ENCODE measurements around the gene ANKRD39. TPM values are rescaled to one million over a fixed set of nuclear protein-coding genes. Genes with fewer than 3 reads are reported as not detected.

Gene ANKRD39
- total RNA-seq, 1 donor from 2014 or later, result 16.1 TPM

DNA sequence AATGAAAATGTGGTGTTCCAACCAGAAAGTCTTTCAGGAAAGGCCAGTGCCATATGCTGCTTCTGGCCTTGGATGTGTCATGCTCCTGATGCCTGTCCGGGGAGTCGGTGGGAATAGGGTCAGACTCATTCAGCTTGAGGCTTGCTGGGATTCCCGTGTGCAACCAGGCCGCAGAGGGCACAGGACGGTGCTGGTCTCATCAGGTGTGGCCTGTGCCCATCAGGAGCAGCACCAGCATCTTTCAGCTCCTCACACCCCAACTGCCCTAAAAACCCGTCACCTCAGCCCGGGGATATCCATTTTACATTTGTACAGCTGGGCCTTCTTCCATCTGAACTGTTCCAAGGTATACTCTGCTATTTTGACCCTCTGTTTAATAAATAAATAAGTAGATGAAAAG lies 55.1 kb downstream of the ANKRD39 start:
- intact Hi-C loops (cut with micrococcal nuclease), result no loop called here
- DNase-seq (no peak), ATAC-seq (no peak)

DNA sequence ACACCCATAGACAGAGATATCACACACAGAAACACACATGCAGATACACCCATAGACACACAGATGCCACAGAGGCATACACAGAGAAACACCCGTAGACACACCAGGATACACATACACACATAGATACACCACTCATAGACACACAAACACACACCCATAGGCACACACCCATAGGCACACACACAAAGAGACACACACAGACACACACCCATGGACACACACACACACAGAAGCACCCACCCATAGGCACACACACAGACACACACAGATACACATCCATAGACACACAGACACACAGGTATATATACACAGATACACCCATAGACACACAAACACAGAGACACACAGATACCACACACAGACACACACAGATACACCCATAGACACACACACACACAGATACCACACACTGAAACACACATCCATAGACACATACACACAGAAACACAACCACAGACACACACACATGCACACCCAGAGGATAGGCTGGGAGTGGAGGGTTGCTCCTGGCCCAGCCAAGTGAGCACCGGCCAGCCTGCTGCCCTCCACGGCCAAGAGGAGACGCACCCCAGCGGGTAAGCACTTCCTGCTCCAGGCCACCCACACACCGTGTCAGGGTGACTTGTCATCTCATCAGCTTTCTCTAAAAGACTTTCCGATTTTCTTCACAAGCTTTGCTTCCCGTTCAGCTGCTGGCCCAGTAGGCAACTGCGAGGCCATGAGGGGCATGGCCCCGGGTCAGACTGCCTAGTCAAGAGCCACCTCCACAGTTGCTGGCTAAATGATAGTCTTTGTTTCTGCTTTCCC lies 55.8 kb downstream of the ANKRD39 start:
- intact Hi-C loops (cut with micrococcal nuclease), result no loop called here
- no peak for ATAC-seq
- DNase-seq, result no peak

DNA sequence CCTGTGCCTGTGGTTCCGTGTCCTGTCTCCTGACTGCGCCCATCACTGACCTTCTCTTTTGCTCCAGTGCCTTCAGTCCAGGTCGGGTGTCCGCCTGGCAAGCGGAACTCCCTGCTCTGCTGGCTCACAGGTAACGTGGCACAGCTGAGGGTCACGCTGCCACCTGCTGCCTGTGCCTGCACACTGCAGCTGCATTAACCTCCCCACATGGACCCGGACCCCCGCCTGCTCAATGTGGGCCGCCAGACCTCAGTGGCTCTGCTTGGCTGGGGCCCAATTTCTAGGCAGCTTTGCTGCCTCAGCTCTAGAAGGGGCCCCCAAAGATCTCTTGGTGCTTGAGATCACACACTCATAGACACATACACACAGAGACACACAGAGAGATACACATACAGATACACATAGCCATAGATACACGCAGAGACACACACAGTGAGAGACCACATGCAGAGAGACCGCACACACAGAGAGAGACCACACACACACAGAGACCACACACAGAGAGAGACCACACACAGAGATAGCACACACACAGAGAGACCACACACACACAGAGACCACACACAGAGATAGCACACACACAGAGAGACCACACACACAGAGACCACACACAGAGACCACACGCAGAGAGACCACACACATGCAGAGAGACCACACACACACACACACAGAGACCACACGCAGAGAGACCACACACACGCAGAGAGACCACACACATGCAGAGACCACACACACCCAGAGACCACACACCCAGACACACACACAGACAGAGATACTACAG lies 56.6 kb downstream of the ANKRD39 start:
- peak; percentile 86 for DNase-seq
- intact Hi-C loops (cut with micrococcal nuclease), result no loop called here
- peak; percentile 92 for ATAC-seq

DNA sequence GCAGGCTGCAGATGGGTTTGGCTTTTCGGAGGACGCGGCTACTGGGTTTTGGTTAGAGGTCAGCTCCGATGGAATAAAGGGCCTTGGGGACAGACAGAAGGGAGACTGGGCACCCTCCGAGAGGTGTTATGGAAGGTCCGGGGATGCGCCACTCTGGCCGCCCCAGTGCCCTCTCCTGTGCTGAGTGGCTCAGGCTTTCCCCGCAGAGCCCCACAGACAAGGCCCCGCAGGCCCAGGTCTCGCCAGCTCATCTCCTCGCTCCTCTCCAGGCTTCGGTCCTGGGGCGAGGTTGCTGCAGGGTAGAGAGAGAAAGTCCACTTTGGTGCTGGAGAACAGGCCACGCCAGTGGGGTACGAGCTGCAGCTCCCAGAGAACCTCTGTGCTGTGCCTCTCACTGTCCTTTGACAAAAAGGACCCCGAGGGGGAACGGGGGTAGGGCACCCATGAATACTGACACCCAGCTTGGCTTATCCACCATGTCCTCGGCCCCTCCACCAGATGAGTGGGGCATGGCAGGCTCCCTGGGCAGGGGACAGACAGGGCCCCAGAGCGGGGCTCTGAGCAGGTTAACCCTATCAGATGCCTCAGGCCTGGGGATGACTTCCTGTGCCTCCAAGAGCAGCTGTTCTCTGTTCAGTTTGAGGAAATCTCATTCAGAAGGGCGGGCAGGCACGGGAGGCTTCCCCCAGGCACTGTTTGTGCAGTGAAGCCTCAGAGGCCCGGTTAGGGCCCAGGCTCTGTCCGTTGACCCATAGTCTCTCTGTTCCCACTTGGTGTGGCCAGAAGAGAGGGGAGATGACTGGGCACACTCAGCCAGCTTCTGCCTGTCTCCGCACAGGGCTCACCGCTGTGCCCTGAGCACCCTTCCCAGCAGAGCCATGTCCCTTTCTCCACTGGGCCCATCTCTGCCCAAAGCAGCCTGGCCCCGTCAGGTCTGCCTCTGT lies 57.5 kb downstream of the ANKRD39 start:
- intact Hi-C loops (cut with micrococcal nuclease), result no loop called here
- DNase-seq (no peak), ATAC-seq (peak; percentile 5)

DNA sequence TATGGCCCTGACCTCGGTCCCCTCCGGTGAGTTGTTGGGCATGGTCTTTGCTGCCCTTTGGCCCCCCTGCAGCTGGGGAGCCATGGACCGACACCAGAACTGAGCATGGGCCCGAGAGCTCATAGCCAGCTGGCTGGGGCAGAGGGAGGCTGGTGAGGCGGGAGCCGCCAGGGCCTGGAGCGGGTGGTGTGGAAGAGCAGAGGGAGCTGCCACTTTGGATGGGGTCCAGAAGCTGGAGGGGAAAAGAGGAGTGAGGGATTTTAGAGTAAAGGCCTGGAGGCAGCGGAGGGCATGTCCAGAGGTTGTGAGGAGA lies 58.2 kb downstream of the ANKRD39 start:
- ATAC-seq (no peak), DNase-seq (no peak)
- intact Hi-C loops (cut with micrococcal nuclease), result no loop called here

DNA sequence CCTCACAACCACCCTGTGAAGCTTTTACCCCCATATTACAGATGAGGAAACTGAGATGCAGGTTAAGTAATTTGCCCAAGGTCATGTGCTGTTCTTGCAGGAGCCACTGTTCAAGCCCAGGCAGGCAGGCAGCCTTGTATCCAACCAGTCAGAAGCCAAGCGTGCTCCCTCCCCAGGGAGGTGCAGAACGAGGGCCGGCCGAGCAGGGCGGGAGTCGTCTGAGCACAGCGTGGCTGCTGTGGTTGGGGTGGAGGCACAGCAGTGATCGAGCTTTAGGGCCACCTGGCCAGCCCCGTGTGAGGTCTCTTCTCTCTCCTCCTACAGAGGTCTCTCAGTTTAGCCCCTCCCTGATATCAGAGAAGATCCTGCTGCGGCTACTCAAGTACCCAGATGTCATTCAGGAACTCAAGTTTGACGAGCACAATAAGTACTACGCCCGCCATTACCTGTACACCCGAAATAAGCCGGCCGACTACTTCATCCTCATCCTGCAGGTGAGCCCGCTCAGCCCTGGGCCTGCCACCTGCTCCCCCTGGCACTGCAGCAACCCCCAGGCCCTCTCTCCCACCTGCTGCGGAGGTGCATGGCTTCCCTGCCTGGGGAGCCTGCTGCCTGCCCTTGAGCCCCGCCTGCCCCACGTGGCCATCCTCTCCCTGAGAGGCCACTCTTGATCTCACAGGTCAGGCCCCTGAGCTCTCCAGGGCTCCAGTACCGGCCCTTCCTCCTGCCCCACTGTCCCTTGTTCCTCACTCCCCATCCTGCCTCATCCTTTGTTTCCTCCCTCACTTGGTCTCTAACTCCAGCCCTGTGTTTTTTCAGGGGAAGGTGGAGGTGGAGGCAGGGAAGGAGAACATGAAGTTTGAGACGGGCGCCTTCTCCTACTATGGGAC lies 58.8 kb downstream of the ANKRD39 start:
- intact Hi-C loops (cut with micrococcal nuclease), result no loop called here
- DNase-seq (no peak), ATAC-seq (no peak)

Small RNA genes lying within 50 kb of the gene (microRNA-seq; reads per million reads assigned to microRNA genes)
- not detected for gene MIR3127 (ENCODE audit: borderline number of aligned reads)

Other genes with a start within 250 kb of the ANKRD39 start
- gene KANSL3, start 219.7 kb downstream of the ANKRD39 start, total RNA-seq, result 30.9 TPM
- not detected for gene FER1L5, start 215.3 kb downstream of the ANKRD39 start, total RNA-seq
- gene LMAN2L, start 118.0 kb downstream of the ANKRD39 start, total RNA-seq, result 25.5 TPM
- gene CNNM4, start 97.1 kb downstream of the ANKRD39 start, total RNA-seq, result 30.8 TPM
- 16.8 TPM for gene CNNM3, start 41.7 kb downstream of the ANKRD39 start, total RNA-seq
- gene ANKRD23, start 14.0 kb downstream of the ANKRD39 start, total RNA-seq, result 5.5 TPM
- gene SEMA4C, start 12.1 kb upstream of the ANKRD39 start, total RNA-seq, result 17.0 TPM
- gene FAM178B, start 128.6 kb upstream of the ANKRD39 start, total RNA-seq, result not detected
- gene FAHD2B, start 236.9 kb upstream of the ANKRD39 start, total RNA-seq, result 34.2 TPM